IMR-90 (cell line): ENCODE data around the gene PINK1. TPM values are rescaled to one million over a fixed set of nuclear protein-coding genes. Genes with fewer than 3 reads are reported as not detected.
A peak's percentile ranks its signal among the peaks of the same experiment; 100 is the strongest.

Source experiments
- ATAC-seq: fragments of 200-7000 bp; cut with Tn5 transposase; 2 replicates; pipeline ENCODE4 v1.9.1; 2020; ENCODE audit warnings: low read depth, mild to moderate bottlenecking, moderate library complexity
- BruUV-seq: library from RNA; stranded (reverse); fragments of 400-500 nt; replicated peaks from 2 replicates; lab custom pipeline; 2021; lab: Mats Ljungman, UMichigan
- CTCF ChIA-PET: fragments of 300-600 bp; formaldehyde crosslinking; extraction: SDS; loops from one replicate; lab custom pipeline; 2021; ENCODE audit warnings: antibody characterized with exemption; lab: Yijun Ruan, JAX
- POLR2A ChIA-PET: fragments of 300-600 bp; sonication (Branson Sonifier 250); formaldehyde crosslinking; loops from one replicate; lab custom pipeline; 2022; ENCODE audit warnings: antibody characterized with exemption; ENCODE audit not compliant: unreplicated experiment; lab: Charles Lee
- DNase-seq: peaks from one replicate; pipeline ENCODE4 v3.0.0; 2013
- H2AFZ ChIP-seq: replicated peaks from 2 replicates; pipeline ENCODE3; 2013; ENCODE audit warnings: low read length, mild to moderate bottlenecking; ENCODE audit not compliant: poor library complexity
- H2AK5ac ChIP-seq: 2 replicates; pipeline ENCODE4 v1.6.1; 2013; ENCODE audit warnings: low read depth, low read length, inconsistent platforms
- H2AK9ac ChIP-seq: replicated peaks from 2 replicates; pipeline ENCODE3; 2013; ENCODE audit warnings: mild to moderate bottlenecking, low read depth, low read length, moderate library complexity; ENCODE audit not compliant: poor library complexity
- H2BK120ac ChIP-seq: 2 replicates; pipeline ENCODE4 v1.6.1; 2013; ENCODE audit warnings: low read depth, low read length, inconsistent platforms
- H2BK15ac ChIP-seq: 3 replicates; pipeline ENCODE4 v1.6.1; 2013; ENCODE audit warnings: low read depth, low read length, inconsistent platforms
- H2BK20ac ChIP-seq: 2 replicates; pipeline ENCODE4 v1.6.1; 2013; ENCODE audit warnings: low read depth, mild to moderate bottlenecking, inconsistent platforms, low read length, moderate library complexity
- H2BK5ac ChIP-seq: 2 replicates; pipeline ENCODE4 v1.6.1; 2013; ENCODE audit warnings: mild to moderate bottlenecking, low read depth, low read length, inconsistent platforms; ENCODE audit not compliant: poor library complexity, severe bottlenecking
- H3K14ac ChIP-seq: replicated peaks from 2 replicates; pipeline ENCODE4 v1.6.1; 2013; ENCODE audit warnings: low read depth, low read length, inconsistent platforms
- H3K18ac ChIP-seq: 2 replicates; pipeline ENCODE4 v1.6.1; 2013; ENCODE audit warnings: low read depth, low read length, control low read depth
- H3K23ac ChIP-seq: 2 replicates; pipeline ENCODE4 v1.6.1; 2013; ENCODE audit warnings: low read depth, low read length, inconsistent platforms
- H3K27ac ChIP-seq: 2 replicates; pipeline ENCODE4 v1.5.1; 2013; ENCODE audit warnings: mild to moderate bottlenecking, control low read depth, low read length; ENCODE audit not compliant: insufficient read depth
- H3K27me3 ChIP-seq: 2 replicates; pipeline ENCODE4 v1.6.1; 2013; ENCODE audit warnings: low read length; ENCODE audit not compliant: control insufficient read depth, insufficient read depth
- H3K36me3 ChIP-seq: 2 replicates; pipeline ENCODE4 v1.6.1; 2013; ENCODE audit warnings: low read length, mixed read lengths; ENCODE audit not compliant: control insufficient read depth, insufficient read depth
- H3K4ac ChIP-seq: 2 replicates; pipeline ENCODE4 v1.6.1; 2013; ENCODE audit warnings: low read depth, low read length, inconsistent platforms
- H3K4me1 ChIP-seq: 2 replicates; pipeline ENCODE4 v1.6.1; 2013; ENCODE audit warnings: low read length, mixed read lengths; ENCODE audit not compliant: control insufficient read depth, insufficient read depth
- H3K4me2 ChIP-seq: 2 replicates; pipeline ENCODE4 v1.6.1; 2013; ENCODE audit warnings: low read depth, mild to moderate bottlenecking, control low read depth, low read length, moderate library complexity
- H3K4me3 ChIP-seq: 2 replicates; pipeline ENCODE4 v1.5.1; 2013; ENCODE audit warnings: low read depth, mild to moderate bottlenecking, control low read depth, low read length, moderate library complexity; ENCODE audit not compliant: insufficient read depth
- H3K56ac ChIP-seq: 2 replicates; pipeline ENCODE4 v1.6.1; 2013; ENCODE audit warnings: low read length, inconsistent platforms; ENCODE audit not compliant: insufficient read depth; ENCODE audit errors: extremely low read depth
- H3K79me1 ChIP-seq, 2 experiments: 2 replicates each; pipeline ENCODE4 v1.6.1; 2013; ENCODE audit warnings: low read length in 2 of 2, inconsistent platforms in 1 of 2, low read depth in 1 of 2
- H3K9ac ChIP-seq: 2 replicates; pipeline ENCODE4 v1.6.1; 2013; ENCODE audit warnings: low read depth, low read length, control low read depth
- H3K9me1 ChIP-seq: 2 replicates; pipeline ENCODE4 v1.6.1; 2013; ENCODE audit warnings: low read length, inconsistent platforms; ENCODE audit not compliant: insufficient read depth
- H3K9me3 ChIP-seq: 2 replicates; pipeline ENCODE4 v1.6.1; 2013; ENCODE audit warnings: low read length; ENCODE audit not compliant: control insufficient read depth, insufficient read depth
- H4K20me1 ChIP-seq: 2 replicates; pipeline ENCODE4 v1.6.1; 2013; ENCODE audit warnings: low read length, inconsistent platforms; ENCODE audit not compliant: insufficient read depth
- H4K5ac ChIP-seq: 2 replicates; pipeline ENCODE4 v1.6.1; 2013; ENCODE audit warnings: mild to moderate bottlenecking, low read depth, low read length, control low read depth
- H4K8ac ChIP-seq, 2 experiments: 2 replicates each; pipeline ENCODE4 v1.6.1; 2013; ENCODE audit warnings: low read depth in 2 of 2, low read length in 2 of 2, control low read depth in 1 of 2, inconsistent platforms in 1 of 2
- H4K91ac ChIP-seq: 2 replicates; pipeline ENCODE4 v1.6.1; 2013; ENCODE audit warnings: low read depth, low read length, inconsistent platforms; ENCODE audit not compliant: insufficient read depth
- BHLHE40 ChIP-seq: fragments of 150-350 bp; IDR thresholded peaks from 2 replicates; pipeline ENCODE4 v1.6.1; 2016; ENCODE audit warnings: mild to moderate bottlenecking, low read depth, low read length
- CEBPB ChIP-seq: IDR thresholded peaks from 2 replicates; pipeline ENCODE4 v1.6.1; 2012; ENCODE audit warnings: low read depth, low read length, improper control_type of control experiment
- FOS ChIP-seq: fragments of 150-350 bp; IDR thresholded peaks from 2 replicates; pipeline ENCODE4 v1.6.1; 2016; ENCODE audit warnings: low read depth, low read length
- MAFK ChIP-seq: IDR thresholded peaks from 2 replicates; pipeline ENCODE4 v1.6.1; 2012; ENCODE audit warnings: low read depth, low read length, improper control_type of control experiment
- MAZ ChIP-seq: IDR thresholded peaks from 2 replicates; pipeline ENCODE4 v1.6.1; 2012; ENCODE audit warnings: low read depth, mild to moderate bottlenecking, low read length, improper control_type of control experiment, moderate library complexity, borderline replicate concordance
- MXI1 ChIP-seq: IDR thresholded peaks from 2 replicates; pipeline ENCODE4 v1.6.1; 2012; ENCODE audit warnings: low read depth, mild to moderate bottlenecking, low read length, moderate library complexity, borderline replicate concordance
- POLR2A ChIP-seq: IDR thresholded peaks from 2 replicates; pipeline ENCODE4 v1.6.1; 2012; ENCODE audit warnings: mild to moderate bottlenecking, low read depth, low read length
- WGBS, 2 experiments: methylation state at CpG; one replicate each; pipeline versions ENCODE4 v1.1.5 to v1.1.7; 2013; ENCODE audit warnings: missing lambda C conversion rate in 2 of 2; ENCODE audit not compliant: insufficient read length in 1 of 2; ENCODE audit errors: extremely low coverage in 2 of 2; 5-methylcytosine and 5-hydroxymethylcytosine counted together
- dilution Hi-C: fragments of 300-500 bp; cut with HindIII; formaldehyde crosslinking; loops from one replicate; pipeline ENCODE4 v1.14.3; 2018; ENCODE audit warnings: low sequenced_read_pairs; ENCODE audit not compliant: unreplicated experiment
- in situ Hi-C: fragments of 300-500 bp; cut with MboI; formaldehyde crosslinking; loops from 3 replicates; pipeline ENCODE4 v1.14.3; 2019; ENCODE audit warnings: low sequenced_read_pairs, inconsistent platforms, mixed read lengths
- intact Hi-C: fragments of 100-400 bp; cut with micrococcal nuclease; formaldehyde crosslinking; loops from 2 replicates; pipeline ENCODE4 v1.10.0; 2022
- polyA plus RNA-seq, 3 experiments: library from polyadenylated mRNA; depleted of rRNA; stranded (reverse); fragments of >200 nt; gene quantifications; 2 replicates each; pipeline ENCODE4 v1.2.3, GENCODE V29; 2012; ENCODE audit warnings: low replicate concordance in 1 of 3
- total RNA-seq: library from RNA; depleted of rRNA; stranded (reverse); fragments of >200 nt; gene quantifications from 2 replicates; pipeline ENCODE4 v1.2.3, GENCODE V29; 2012
- TF ChIP-seq, protein P1 (sequence below): fragments of 150-350 bp; IDR thresholded peaks from 2 replicates; pipeline ENCODE4 v1.6.1; 2016; ENCODE audit warnings: low read depth, mild to moderate bottlenecking, low read length, moderate library complexity, borderline replicate concordance
- TF ChIP-seq, protein P2 (sequence below): conservative IDR thresholded peaks from 2 replicates; pipeline ENCODE4 v1.5.1; 2012; ENCODE audit warnings: mild to moderate bottlenecking, low read depth, low read length, improper control_type of control experiment
- TF ChIP-seq, protein P3 (sequence below): fragments of 150-350 bp; IDR thresholded peaks from 2 replicates; pipeline ENCODE4 v1.6.1; 2017; ENCODE audit warnings: mild to moderate bottlenecking, antibody characterized with exemption, low read length, low read depth

Gene PINK1
- total and polyA plus RNA-seq, 2 of the 4 experiments (the other 2 are of a cell fraction), result 52.9 to 55.2 TPM

DNA sequence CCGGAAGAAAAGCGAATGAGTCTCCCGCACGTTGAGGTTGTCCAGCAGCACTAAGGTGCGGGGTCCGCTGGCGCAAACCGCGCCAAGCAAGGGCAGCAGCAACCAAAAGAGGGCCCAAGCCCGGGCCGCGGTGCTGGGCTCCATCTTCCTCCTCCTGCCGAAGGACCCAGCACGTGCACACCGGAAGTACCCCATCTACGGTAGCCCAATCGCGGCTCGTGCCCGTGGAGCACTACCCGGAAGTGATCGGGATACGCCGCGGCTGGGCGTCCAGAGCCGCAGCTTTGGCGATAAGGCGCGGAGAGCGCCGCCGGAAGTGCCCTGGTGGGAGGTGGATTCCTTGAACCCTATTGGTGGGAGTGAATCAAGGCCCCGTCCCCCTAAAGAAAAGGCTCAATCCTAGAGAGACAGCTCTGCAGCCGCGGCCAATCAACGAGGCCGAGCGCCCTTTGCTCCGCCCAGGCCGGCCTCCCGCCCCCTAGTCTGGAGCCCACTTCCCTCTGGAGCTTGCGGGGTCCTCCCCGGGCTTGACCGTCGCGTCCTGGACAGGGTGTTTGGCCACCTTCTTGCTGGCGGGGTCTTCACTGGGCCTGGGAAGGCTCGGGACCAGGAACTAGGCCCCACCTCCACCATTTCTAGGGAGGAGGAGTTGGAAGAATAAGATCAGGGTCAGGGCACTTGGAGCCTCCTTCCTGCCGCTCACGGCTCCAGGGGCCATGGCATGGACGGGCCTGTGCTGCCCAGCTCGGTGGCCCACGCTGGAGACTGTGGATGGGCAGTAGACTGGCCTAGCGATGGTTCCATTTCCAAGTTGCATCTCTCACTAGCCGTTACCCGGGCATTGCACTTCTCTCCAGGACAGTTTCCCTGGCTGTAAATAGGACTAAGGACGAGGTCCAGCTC is 28.2 kb downstream of the PINK1 start, which contains the start of gene DDOST:
Gene DDOST, minus strand, starts transcription at position 163 of the 903 bp plus-strand sequence. Its CDS starts 19 bp downstream, at position 144.
- no peak within 1 kb of the TSS for H2BK15ac ChIP-seq
- in situ Hi-C loops, result no loop called here

More for the DNA sequence above, 28.2 kb downstream of the PINK1 start, which contains the start of gene DDOST:
- Histone ChIP-seq H3K14ac (peak within 1 kb of the TSS; percentile 82), H3K56ac (peak within 1 kb of the TSS; percentile 67), H2BK5ac (peak within 1 kb of the TSS; percentile 78), H3K9me1 (peaks cover 9% of the 10 kb centered on the region), H4K8ac (peak within 1 kb of the TSS; percentile 98 to 99), H3K27ac (peak within 1 kb of the TSS; percentile 87), H2BK120ac (no peak within 1 kb of the TSS), H3K36me3 (peaks cover 10% of the 10 kb centered on the region), H3K23ac (peak within 1 kb of the TSS; percentile 74), H3K4ac (peak within 1 kb of the TSS; percentile 89), H4K5ac (peak within 1 kb of the TSS; percentile 94), H2AK9ac (peak within 1 kb of the TSS; percentile 74), H3K18ac (peak within 1 kb of the TSS; percentile 28; the same call in 1 of the 2 replicates), H3K4me2 (peak within 1 kb of the TSS; percentile 96), H4K20me1 (no peaks in the 10 kb centered on the region; the same call in 1 of the 2 replicates), H3K79me1 (peaks cover 26 to 56% of the 10 kb centered on the region in 2 experiments), H2AK5ac (peak within 1 kb of the TSS; percentile 73), H3K9me3 (no peaks in the 10 kb centered on the region), H2BK20ac (no peak within 1 kb of the TSS), H3K27me3 (no peaks in the 10 kb centered on the region), H4K91ac (peak within 1 kb of the TSS; percentile 86), H2AFZ (peak within 1 kb of the TSS; percentile 94), H3K9ac (peak within 1 kb of the TSS; percentile 89), H3K4me1 (peaks cover 4% of the 10 kb centered on the region), H3K4me3 (peak within 1 kb of the TSS; percentile 75)
- dilution Hi-C loops, result no loop called here
- WGBS, 2 experiments, result 30% methylated on average over 2 of the region's 58 CpGs; no CpG with 5 or more reads in 1 of the 2 experiments
- no TSS peak for BruUV-seq
- ATAC-seq (peak; percentile 98), DNase-seq (peak; percentile 97)
- intact Hi-C loops, result loop anchor here (1.0 kb wide), 1 partner anchor 37 kb away; no protein-coding TSS in a partner anchor
- POLR2A ChIA-PET, result no interaction called here
- TF ChIP-seq, protein P1, sequence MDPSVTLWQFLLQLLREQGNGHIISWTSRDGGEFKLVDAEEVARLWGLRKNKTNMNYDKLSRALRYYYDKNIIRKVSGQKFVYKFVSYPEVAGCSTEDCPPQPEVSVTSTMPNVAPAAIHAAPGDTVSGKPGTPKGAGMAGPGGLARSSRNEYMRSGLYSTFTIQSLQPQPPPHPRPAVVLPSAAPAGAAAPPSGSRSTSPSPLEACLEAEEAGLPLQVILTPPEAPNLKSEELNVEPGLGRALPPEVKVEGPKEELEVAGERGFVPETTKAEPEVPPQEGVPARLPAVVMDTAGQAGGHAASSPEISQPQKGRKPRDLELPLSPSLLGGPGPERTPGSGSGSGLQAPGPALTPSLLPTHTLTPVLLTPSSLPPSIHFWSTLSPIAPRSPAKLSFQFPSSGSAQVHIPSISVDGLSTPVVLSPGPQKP, result peak; percentile 76; the same call in 1 of the 2 replicates
- TF ChIP-seq MAFK, result no peak
- peak; percentile 35; the same call in 1 of the 2 replicates for TF ChIP-seq POLR2A
- TF ChIP-seq, protein P2, sequence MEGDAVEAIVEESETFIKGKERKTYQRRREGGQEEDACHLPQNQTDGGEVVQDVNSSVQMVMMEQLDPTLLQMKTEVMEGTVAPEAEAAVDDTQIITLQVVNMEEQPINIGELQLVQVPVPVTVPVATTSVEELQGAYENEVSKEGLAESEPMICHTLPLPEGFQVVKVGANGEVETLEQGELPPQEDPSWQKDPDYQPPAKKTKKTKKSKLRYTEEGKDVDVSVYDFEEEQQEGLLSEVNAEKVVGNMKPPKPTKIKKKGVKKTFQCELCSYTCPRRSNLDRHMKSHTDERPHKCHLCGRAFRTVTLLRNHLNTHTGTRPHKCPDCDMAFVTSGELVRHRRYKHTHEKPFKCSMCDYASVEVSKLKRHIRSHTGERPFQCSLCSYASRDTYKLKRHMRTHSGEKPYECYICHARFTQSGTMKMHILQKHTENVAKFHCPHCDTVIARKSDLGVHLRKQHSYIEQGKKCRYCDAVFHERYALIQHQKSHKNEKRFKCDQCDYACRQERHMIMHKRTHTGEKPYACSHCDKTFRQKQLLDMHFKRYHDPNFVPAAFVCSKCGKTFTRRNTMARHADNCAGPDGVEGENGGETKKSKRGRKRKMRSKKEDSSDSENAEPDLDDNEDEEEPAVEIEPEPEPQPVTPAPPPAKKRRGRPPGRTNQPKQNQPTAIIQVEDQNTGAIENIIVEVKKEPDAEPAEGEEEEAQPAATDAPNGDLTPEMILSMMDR, result peak; percentile 70
- peak; percentile 70; the same call in 1 of the 2 replicates for TF ChIP-seq MAZ
- TF ChIP-seq MXI1, result peak; percentile 74; the same call in 1 of the 2 replicates
- no peak for TF ChIP-seq CEBPB
- TF ChIP-seq BHLHE40, result peak; percentile 81; the same call in 1 of the 2 replicates
- TF ChIP-seq FOS, result peak; percentile 19; the same call in 1 of the 2 replicates
- TF ChIP-seq, protein P3, sequence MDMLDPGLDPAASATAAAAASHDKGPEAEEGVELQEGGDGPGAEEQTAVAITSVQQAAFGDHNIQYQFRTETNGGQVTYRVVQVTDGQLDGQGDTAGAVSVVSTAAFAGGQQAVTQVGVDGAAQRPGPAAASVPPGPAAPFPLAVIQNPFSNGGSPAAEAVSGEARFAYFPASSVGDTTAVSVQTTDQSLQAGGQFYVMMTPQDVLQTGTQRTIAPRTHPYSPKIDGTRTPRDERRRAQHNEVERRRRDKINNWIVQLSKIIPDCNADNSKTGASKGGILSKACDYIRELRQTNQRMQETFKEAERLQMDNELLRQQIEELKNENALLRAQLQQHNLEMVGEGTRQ, result peak; percentile 65
- CTCF ChIA-PET, result interaction anchor here (1.1 kb wide), 1 partner anchor 534 kb away, joined by 3 read pairs; no protein-coding TSS in a partner anchor
